Measurements from ENCODE around the gene OR1L8.

The OR1L8 gene

GRCh38 chr9:122519376-122519775, 63.8 kb downstream of the OR1L8 start:
- DNase-seq (ENCODE audit: low read depth, low spot score) = no peak
- H3K4me3 ChIP-seq (ENCODE audit: low read length) = no peak overlapping the region

DNA sequence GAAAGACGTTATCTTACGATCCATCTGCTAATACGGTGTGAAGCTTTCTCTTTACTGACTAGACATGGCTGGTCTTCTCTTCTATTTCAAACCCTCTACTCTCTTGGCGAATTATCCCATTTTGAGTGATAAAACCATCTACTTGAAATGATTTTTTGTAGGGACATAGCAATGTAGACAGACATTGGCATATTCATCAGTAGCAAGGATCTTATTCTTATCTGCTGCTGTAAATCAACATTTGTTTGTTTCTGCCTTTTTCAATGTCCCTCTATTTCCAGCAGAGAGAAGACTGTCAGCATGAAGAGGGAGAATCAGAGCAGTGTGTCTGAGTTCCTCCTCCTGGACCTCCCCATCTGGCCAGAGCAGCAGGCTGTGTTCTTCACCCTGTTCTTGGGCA, 64.3 kb downstream of the OR1L8 start, which contains the start of gene OR1J4:
OR1J4 (plus strand) TSS at position 301 of the 400 bp plus-strand sequence; CDS start at position 301, 0 bp downstream.
- DNase-seq (ENCODE audit: low read depth, low spot score) = no peak
- no peak within 1 kb of the TSS for H3K4me3 ChIP-seq (ENCODE audit: low read length)

DNA sequence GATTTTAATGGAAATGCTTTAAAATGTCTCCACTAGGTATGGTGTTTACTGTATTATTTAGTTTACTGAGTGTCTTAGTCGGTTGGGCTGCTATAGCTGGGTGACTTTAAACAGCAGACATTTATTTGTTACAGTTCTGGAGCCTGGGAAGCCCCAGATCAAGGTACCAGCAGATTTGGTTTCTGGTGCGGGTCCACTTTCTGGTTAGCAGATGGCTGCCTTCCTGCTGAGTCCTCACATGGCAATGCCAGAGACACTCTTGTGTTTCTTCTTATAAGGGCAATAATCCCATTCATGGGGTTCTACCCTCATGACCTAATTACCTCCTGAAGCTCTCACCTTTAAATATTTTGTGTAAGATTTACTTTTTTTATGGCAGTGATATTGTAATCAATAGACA, 65.0 kb downstream of the OR1L8 start:
- DNase-seq (ENCODE audit: low read depth, low spot score) = no peak
- no peak overlapping the region for H3K4me3 ChIP-seq (ENCODE audit: low read length)
